Liver (tissue), 9 donors: ENCODE data around the gene RYR3. TPM values are rescaled to one million over a fixed set of nuclear protein-coding genes. Genes with fewer than 3 reads are reported as not detected.
"Not testable (repeated sequence)": the region's sequence is repeated elsewhere in the genome, so short reads cannot be mapped to it uniquely, and the experiment has no call there.

Experiments
- DNase-seq: peaks from one replicate; pipeline ENCODE4 v3.0.0-alpha.2; 2017; ENCODE audit warnings: low spot score
- H3K27ac ChIP-seq, 2 donors: one replicate each; pipeline ENCODE4 v1.7.0; 2013; ENCODE audit warnings: inconsistent platforms in 2 of 2, low read length in 2 of 2, control low read depth in 1 of 2, low read depth in 1 of 2, mild to moderate bottlenecking in 1 of 2
- H3K27me3 ChIP-seq, 4 donors: one replicate each; pipeline versions ENCODE4 v1.6.1 to v1.7.0; 2013; ENCODE audit warnings: low read length in 3 of 4, inconsistent platforms in 1 of 4, mild to moderate bottlenecking in 1 of 4, moderate library complexity in 1 of 4; ENCODE audit not compliant: control insufficient read depth in 4 of 4, insufficient read depth in 4 of 4
- H3K36me3 ChIP-seq, 4 donors: one replicate each; pipeline versions ENCODE4 v1.6.1 to v1.7.0; 2013; ENCODE audit warnings: low read length in 3 of 4, mild to moderate bottlenecking in 3 of 4, low read depth in 1 of 4, moderate library complexity in 1 of 4; ENCODE audit not compliant: control insufficient read depth in 4 of 4, insufficient read depth in 3 of 4
- H3K4me1 ChIP-seq, 4 donors: one replicate each; pipeline versions ENCODE4 v1.6.1 to v1.7.0; 2013; ENCODE audit warnings: low read length in 3 of 4, mild to moderate bottlenecking in 3 of 4, moderate library complexity in 1 of 4; ENCODE audit not compliant: control insufficient read depth in 4 of 4, insufficient read depth in 4 of 4
- H3K4me3 ChIP-seq, 3 donors: one replicate each; pipeline versions ENCODE4 v1.6.1 to v1.7.0; 2013; ENCODE audit warnings: low read length in 3 of 3, control low read depth in 1 of 3, low read depth in 1 of 3, mild to moderate bottlenecking in 1 of 3
- H3K9ac ChIP-seq, 2 donors: one replicate each; pipeline ENCODE4 v1.7.0; 2013; ENCODE audit warnings: low read length in 2 of 2, mild to moderate bottlenecking in 2 of 2, moderate library complexity in 2 of 2, control low read depth in 1 of 2, low read depth in 1 of 2
- H3K9me3 ChIP-seq, 4 donors: one replicate each; pipeline versions ENCODE4 v1.6.1 to v1.7.0; 2013; ENCODE audit warnings: low read length in 3 of 4; ENCODE audit not compliant: control insufficient read depth in 4 of 4
- HNF4A ChIP-seq, 2 donors: conservative IDR thresholded peaks; 2 replicates each; pipeline ENCODE4 v1.6.1; 2016; ENCODE audit warnings: antibody characterized with exemption in 2 of 2, mild to moderate bottlenecking in 2 of 2
- HNF4G ChIP-seq: IDR thresholded peaks from 2 replicates; pipeline ENCODE4 v1.6.1; 2016; ENCODE audit warnings: antibody characterized with exemption
- JUND ChIP-seq, 2 donors: IDR thresholded peaks; 2 replicates each; pipeline ENCODE4 v1.6.1; 2016; ENCODE audit warnings: antibody characterized with exemption in 2 of 2
- RAD21 ChIP-seq, 2 donors: IDR thresholded peaks; 2 replicates each; pipeline ENCODE4 v1.6.1; 2016; ENCODE audit warnings: antibody characterized with exemption in 2 of 2, mild to moderate bottlenecking in 2 of 2
- WGBS: extraction: QIAGEN DNeasy Blood & Tissue Kit; methylation state at CpG from one replicate; pipeline ENCODE4 v1.1.7; 2013; 5-methylcytosine and 5-hydroxymethylcytosine counted together
- polyA plus RNA-seq, 2 donors: library from polyadenylated mRNA; stranded (reverse) in 1 of 2; unstranded in 1 of 2; fragments of 200-250 nt in 1 of 2; fragments of >200 nt in 1 of 2; fragmentation: Nextera tagmentation in 1 of 2; extraction: Ambion mirVana in 1 of 2; gene quantifications; one replicate each; pipeline versions ENCODE4 v1.2.1 to v1.2.3, GENCODE V29; 2013 to 2015
- total RNA-seq, 2 donors: library from RNA; depleted of rRNA; stranded (reverse); fragments of >200 nt; gene quantifications; one replicate each; pipeline ENCODE4 v1.2.3, GENCODE V29; 2014
- TF ChIP-seq, protein P1 (sequence below): IDR thresholded peaks from 2 replicates; pipeline ENCODE4 v1.6.1; 2016; ENCODE audit warnings: antibody characterized with exemption
- TF ChIP-seq, protein P2 (sequence below): IDR thresholded peaks from 2 replicates; pipeline ENCODE4 v1.6.1; 2016; ENCODE audit warnings: antibody characterized with exemption
- donor health status: healthy.
- donor health status: healthy.
- donor health status: healthy.
- donor health status: healthy.
- donor health status: healthy.

RYR3 gene
- total and polyA plus RNA-seq, 4 donors = 0.01 to 1.1 (median 0.22) TPM

DNA sequence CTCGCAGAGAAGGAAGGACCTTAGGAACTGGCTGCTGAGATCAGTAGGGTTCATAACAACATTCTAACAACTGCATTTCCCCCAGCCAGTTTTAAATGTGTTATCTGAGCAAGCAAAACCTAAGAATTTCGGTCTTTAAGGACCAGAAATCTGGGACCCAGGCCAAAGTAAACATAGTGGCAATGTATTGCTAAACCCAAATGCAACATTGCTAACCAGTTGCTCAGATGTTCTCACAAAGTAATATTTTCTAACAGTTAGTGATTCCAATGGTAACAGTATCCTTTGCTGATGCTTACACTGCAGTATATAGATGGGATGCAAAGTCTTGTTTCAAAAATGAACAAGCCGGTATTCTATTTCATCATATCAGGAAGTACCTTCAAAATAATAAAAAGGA, 254.3 kb downstream of the RYR3 start:
- TF ChIP-seq RAD21 (IDR thresholded peaks at IDR 0.05) (no peak), HNF4A (conservative IDR thresholded peaks at IDR 0.05) (no peak)
- TF ChIP-seq, protein P1, sequence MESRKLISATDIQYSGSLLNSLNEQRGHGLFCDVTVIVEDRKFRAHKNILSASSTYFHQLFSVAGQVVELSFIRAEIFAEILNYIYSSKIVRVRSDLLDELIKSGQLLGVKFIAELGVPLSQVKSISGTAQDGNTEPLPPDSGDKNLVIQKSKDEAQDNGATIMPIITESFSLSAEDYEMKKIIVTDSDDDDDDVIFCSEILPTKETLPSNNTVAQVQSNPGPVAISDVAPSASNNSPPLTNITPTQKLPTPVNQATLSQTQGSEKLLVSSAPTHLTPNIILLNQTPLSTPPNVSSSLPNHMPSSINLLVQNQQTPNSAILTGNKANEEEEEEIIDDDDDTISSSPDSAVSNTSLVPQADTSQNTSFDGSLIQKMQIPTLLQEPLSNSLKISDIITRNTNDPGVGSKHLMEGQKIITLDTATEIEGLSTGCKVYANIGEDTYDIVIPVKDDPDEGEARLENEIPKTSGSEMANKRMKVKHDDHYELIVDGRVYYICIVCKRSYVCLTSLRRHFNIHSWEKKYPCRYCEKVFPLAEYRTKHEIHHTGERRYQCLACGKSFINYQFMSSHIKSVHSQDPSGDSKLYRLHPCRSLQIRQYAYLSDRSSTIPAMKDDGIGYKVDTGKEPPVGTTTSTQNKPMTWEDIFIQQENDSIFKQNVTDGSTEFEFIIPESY = no peak
- H3K27me3 ChIP-seq = peaks cover 0 to 3% (median 0%) of the 10 kb centered on the region in 4 donors
- DNase-seq = no peak
- no peak overlapping the region for H3K9ac ChIP-seq
- 51% methylated on average over 3 of the region's 3 CpGs for WGBS
- no peaks in the 10 kb centered on the region for H3K36me3 ChIP-seq
- peaks cover 0 to 4% (median 3%) of the 10 kb centered on the region in 4 donors for H3K9me3 ChIP-seq
- H3K4me3 ChIP-seq = no peak overlapping the region
- H3K4me1 ChIP-seq = no peaks in the 10 kb centered on the region
- no peak overlapping the region for H3K27ac ChIP-seq

DNA sequence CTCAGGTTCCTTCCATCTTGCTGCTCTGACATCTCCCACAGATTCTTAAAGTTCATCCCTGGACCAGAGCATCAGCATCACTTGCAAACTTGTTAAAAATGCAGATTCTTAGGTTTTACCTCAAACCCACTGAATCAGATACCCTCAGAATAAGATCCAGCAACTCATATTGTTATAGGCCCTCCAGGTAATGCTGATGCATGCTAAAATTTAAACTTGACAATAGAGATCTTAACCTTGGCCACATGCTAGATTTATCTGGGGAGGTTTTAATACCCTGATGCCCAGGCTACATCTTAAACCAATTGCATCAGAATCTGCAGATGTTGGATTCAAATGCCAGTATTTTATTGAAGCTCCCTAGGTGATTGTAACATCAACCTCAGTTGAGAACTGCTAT, 256.9 kb downstream of the RYR3 start:
- no peak overlapping the region for H3K9ac ChIP-seq
- H3K4me3 ChIP-seq = no peak overlapping the region
- H3K9me3 ChIP-seq = peaks cover 0 to 4% (median 2%) of the 10 kb centered on the region in 4 donors
- peaks cover 0 to 3% (median 0%) of the 10 kb centered on the region in 4 donors for H3K27me3 ChIP-seq
- H3K27ac ChIP-seq = no peak overlapping the region
- H3K4me1 ChIP-seq = no peaks in the 10 kb centered on the region
- no peak for DNase-seq
- no peaks in the 10 kb centered on the region for H3K36me3 ChIP-seq
- TF ChIP-seq, protein P2, sequence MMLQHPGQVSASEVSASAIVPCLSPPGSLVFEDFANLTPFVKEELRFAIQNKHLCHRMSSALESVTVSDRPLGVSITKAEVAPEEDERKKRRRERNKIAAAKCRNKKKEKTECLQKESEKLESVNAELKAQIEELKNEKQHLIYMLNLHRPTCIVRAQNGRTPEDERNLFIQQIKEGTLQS = no peak

DNA sequence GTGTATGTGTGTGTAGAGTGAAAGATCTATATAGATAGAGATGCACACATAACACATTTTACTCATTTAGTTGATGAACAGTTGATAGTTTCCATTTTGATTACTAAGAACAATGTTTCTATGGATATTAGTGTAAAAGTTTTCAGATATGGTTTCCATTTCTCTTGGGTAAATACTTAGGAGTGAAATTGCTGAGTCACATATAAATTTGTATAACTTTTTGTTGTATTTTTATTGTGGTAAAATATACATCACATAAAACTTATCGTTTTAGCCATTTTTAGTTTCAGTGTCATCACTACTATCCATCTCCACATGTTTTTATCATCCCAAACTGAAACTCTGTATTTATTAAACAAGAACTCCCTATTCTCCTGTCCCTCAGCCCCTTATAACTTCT, 258.3 kb downstream of the RYR3 start:
- WGBS = 70% methylated on average over 1 of the region's 1 CpG

DNA sequence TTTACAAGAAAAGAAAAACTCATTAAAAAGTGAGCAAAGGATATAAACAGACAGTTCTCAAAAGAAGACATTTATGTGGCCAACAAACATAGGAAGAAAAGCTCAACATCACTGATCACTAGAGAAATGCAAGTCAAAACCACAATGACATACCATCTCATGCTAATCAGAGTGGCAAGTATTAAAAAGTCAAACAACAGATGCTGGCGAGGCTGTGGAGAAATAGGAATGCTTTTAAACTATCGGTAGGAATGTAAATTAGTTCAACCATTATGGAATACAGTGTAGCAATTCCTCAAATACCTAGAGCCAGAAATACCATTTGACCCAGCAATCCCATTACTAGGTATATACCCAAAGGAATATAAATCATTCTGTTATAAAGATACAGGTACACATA, 267.1 kb downstream of the RYR3 start:
- DNase-seq, H3K27me3 ChIP-seq, H3K4me1 ChIP-seq, H3K36me3 ChIP-seq, H3K27ac ChIP-seq, H3K9me3 ChIP-seq, H3K4me3 ChIP-seq, H3K9ac ChIP-seq: not testable (repeated sequence)
- 68% methylated on average over 2 of the region's 2 CpGs for WGBS

More for the DNA sequence above, 258.3 kb downstream of the RYR3 start:
- Histone ChIP-seq H3K27me3 (peaks cover 0 to 5% (median 0%) of the 10 kb centered on the region in 4 donors), H3K27ac (no peak overlapping the region), H3K4me3 (no peak overlapping the region), H3K4me1 (no peaks in the 10 kb centered on the region), H3K9me3 (peaks cover 0 to 4% (median 2%) of the 10 kb centered on the region in 4 donors), H3K36me3 (no peaks in the 10 kb centered on the region), H3K9ac (no peak overlapping the region)
- no peak for TF ChIP-seq JUND (IDR thresholded peaks at IDR 0.05)
- DNase-seq = no peak

DNA sequence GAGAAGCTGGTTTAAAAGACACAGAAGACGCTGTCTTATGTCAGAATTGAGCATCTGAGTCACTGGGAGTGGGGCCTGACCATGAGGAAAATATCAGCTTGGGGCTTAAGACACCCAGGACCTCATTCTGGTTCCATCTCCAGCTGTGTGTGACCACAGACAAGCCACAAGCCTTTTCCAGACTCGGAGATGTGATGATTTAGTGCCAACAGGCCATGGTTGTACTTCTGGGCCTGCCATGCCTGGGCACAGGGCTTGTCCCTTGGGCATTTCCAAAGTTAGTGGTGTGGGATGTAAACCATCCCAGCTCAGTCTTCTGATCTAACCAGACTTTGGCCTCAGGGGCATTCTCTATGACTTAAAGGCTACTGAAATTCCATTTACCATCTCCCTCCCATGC, 269.8 kb downstream of the RYR3 start:
- Histone ChIP-seq H3K4me3 (no peak overlapping the region), H3K9me3 (no peaks in the 10 kb centered on the region), H3K27me3 (no peaks in the 10 kb centered on the region), H3K9ac (no peak overlapping the region), H3K27ac (no peak overlapping the region), H3K4me1 (no peaks in the 10 kb centered on the region), H3K36me3 (no peaks in the 10 kb centered on the region)
- no peak for TF ChIP-seq HNF4G
- WGBS = 75% methylated on average over 2 of the region's 2 CpGs
- no peak for DNase-seq
